Neutrophil (primary cell): ENCODE data around the gene ITPKC.
A peak's percentile ranks its signal among the peaks of the same experiment; 100 is the strongest.

Experiments used
- H3K27ac ChIP-seq: fragments of 200-600 bp; sonication (generic); 2 replicates; pipeline ENCODE4 v1.5.1; 2016; ENCODE audit warnings: mild to moderate bottlenecking, moderate library complexity
- H3K27me3 ChIP-seq: fragments of 200-600 bp; sonication (generic); 2 replicates; pipeline ENCODE4 v1.6.0; 2016; ENCODE audit warnings: mild to moderate bottlenecking
- H3K36me3 ChIP-seq: fragments of 200-600 bp; sonication (generic); 2 replicates; pipeline ENCODE4 v1.5.1; 2017
- H3K4me1 ChIP-seq, 2 experiments: fragments of 200-600 bp in 1 of 2; sonication (generic) in 1 of 2; 1 replicate in 1 of 2; 2 replicates in 1 of 2; pipeline versions ENCODE4 v1.5.1 to v1.6.1; 2013 to 2016; ENCODE audit warnings: low read depth in 1 of 2, low read length in 1 of 2, mild to moderate bottlenecking in 1 of 2, moderate library complexity in 1 of 2; ENCODE audit not compliant: control insufficient read depth in 1 of 2, insufficient read depth in 1 of 2
- H3K4me3 ChIP-seq, 2 experiments: fragments of 200-600 bp in 1 of 2; sonication (generic) in 1 of 2; 1 replicate in 1 of 2; 2 replicates in 1 of 2; pipeline ENCODE4 v1.5.1; 2013 to 2016; ENCODE audit warnings: low read depth in 1 of 2, low read length in 1 of 2, mild to moderate bottlenecking in 1 of 2, moderate library complexity in 1 of 2
- H3K9me3 ChIP-seq: fragments of 200-600 bp; sonication (generic); 2 replicates; pipeline ENCODE4 v1.5.1; 2016
- TF ChIP-seq, protein P1 (sequence below): fragments of 200-600 bp; sonication (generic); IDR thresholded peaks from 2 replicates; pipeline ENCODE4 v1.5.1; 2016; ENCODE audit warnings: antibody characterized with exemption

The ITPKC gene

DNA sequence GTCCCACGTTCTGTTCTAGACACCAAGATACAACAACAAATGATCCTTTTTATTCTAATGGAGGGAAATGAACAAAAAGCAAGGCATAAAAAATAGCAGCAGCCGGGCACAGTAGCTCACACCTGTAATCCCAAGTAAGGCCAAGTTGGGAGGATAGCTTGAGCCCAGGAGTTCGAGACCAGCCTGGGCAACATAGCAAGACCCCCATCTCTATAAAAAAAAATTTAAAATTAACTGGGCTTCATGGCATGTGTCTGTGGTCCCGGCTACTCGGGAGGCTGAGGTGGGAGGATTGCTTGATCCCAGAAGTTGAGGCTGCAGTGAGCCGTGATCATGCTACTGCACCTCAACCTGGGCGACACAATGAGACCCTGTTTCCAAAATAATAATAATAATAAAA is 59.5 kb downstream of the ITPKC start:
- Histone ChIP-seq H3K4me1 (peaks cover 17 to 26% of the 10 kb centered on the region in 2 experiments), H3K27ac (peak overlapping the region; percentile 95), H3K4me3 (no peak overlapping the region), H3K27me3 (no peaks in the 10 kb centered on the region), H3K9me3 (no peaks in the 10 kb centered on the region), H3K36me3 (peaks cover 6% of the 10 kb centered on the region)
- TF ChIP-seq, protein P1, sequence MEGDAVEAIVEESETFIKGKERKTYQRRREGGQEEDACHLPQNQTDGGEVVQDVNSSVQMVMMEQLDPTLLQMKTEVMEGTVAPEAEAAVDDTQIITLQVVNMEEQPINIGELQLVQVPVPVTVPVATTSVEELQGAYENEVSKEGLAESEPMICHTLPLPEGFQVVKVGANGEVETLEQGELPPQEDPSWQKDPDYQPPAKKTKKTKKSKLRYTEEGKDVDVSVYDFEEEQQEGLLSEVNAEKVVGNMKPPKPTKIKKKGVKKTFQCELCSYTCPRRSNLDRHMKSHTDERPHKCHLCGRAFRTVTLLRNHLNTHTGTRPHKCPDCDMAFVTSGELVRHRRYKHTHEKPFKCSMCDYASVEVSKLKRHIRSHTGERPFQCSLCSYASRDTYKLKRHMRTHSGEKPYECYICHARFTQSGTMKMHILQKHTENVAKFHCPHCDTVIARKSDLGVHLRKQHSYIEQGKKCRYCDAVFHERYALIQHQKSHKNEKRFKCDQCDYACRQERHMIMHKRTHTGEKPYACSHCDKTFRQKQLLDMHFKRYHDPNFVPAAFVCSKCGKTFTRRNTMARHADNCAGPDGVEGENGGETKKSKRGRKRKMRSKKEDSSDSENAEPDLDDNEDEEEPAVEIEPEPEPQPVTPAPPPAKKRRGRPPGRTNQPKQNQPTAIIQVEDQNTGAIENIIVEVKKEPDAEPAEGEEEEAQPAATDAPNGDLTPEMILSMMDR: no peak

DNA sequence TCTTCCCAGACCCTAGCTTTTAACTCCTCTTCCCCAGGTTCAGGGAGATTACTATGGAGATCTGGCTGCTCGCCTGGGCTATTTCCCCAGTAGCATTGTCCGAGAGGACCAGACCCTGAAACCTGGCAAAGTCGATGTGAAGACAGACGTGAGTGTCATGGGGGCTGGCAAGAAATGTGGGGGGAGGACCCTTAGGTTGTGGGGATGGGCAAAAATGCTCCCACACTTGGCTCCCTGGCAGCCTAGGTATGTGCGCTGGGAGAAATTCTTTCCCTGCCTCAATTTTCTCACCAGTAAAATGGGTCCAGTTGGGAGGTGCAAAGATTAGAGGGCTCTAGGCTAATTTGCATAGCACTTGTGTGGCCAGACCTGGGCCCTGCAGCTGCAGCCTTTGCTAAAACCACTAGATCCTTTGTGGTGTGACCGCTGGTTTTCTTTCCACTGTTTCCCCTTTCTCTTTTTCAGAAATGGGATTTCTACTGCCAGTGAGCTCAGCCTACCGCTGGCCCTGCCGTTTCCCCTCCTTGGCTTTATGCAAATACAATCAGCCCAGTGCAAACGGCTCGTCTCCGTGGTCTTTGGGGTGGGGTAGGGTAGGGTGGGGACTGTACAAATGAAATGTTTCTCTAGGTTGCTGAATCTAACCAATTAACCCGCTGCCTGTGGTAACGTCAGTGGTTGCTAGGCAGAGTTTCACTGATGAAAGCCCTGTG is 60.2 kb downstream of the ITPKC start:
- Histone ChIP-seq H3K4me1 (peaks cover 17 to 26% of the 10 kb centered on the region in 2 experiments), H3K27ac (peak overlapping the region; percentile 95), H3K4me3 (peak overlapping the region; percentile 91 to 95), H3K27me3 (no peaks in the 10 kb centered on the region), H3K9me3 (no peaks in the 10 kb centered on the region), H3K36me3 (peaks cover 12% of the 10 kb centered on the region)
- TF ChIP-seq, protein P1: peak; percentile 76

DNA sequence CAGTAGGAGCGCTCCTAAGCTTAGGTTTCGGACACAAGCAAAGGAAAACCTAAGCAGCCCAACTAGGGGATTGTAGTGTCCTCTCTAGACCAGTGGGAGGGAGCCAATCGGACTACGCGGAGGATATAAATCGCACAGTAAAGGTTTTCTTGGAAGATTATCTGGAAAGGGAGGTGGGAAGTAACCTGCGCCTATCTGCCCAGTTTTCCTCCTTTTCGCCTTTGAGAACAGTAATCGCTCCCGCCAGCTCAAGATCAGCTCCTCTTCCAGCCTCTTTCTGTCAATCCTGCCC is 60.7 kb downstream of the ITPKC start:
- TF ChIP-seq, protein P1: no peak
- no peaks in the 10 kb centered on the region for H3K27me3 ChIP-seq
- H3K4me3 ChIP-seq: peak overlapping the region; percentile 91 to 95
- peaks cover 17% of the 10 kb centered on the region for H3K36me3 ChIP-seq
- H3K4me1 ChIP-seq: peaks cover 17 to 26% of the 10 kb centered on the region in 2 experiments
- no peaks in the 10 kb centered on the region for H3K9me3 ChIP-seq
- H3K27ac ChIP-seq: peak overlapping the region; percentile 95

DNA sequence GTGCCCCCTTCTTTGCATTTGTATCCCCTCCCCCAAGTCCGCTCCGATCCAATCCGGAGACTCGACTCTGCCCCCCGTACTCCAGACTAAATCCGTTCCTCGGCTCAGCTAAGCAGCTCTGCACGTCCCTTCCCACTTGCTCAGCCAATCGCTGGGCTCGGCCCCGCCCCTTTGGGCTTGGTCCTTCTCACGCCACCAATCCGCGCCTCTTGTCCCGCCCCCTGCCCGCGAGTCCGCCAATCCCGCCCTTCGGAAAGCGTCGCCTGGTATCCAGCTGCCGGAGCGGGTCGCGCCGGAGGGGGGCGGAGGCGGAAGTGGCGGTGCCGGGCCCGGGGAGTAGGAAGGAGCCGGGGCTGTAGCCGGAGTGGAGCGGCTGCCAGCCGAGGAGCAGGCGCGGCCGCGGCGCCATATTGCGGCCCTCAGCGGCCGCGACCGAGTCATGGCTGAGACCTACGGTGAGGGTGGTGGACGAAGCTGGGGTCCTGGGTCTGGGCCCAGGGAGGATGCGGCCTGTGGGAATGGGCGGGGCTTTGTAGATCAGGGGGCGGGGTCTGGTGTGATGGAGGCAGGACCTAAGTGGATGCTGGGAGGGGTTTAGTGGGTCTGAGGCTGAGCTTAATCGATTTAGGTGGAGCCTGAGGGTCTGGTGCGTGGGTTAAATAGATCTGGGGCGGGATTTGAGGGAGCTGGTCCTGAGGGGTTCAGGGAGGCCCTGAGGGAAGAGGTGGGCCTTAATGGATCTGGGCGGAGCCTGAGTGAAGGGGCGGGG is 61.2 kb downstream of the ITPKC start, which contains the start of gene RAB4B:
Gene RAB4B, plus strand, starts transcription at position 311 of the 769 bp plus-strand sequence. Its CDS starts 129 bp downstream, at position 440.
- TF ChIP-seq, protein P1: peak; percentile 65
- H3K9me3 ChIP-seq: no peaks in the 10 kb centered on the region
- no peaks in the 10 kb centered on the region for H3K27me3 ChIP-seq
- peaks cover 19% of the 10 kb centered on the region for H3K36me3 ChIP-seq
- H3K27ac ChIP-seq: peak within 1 kb of the TSS; percentile 95
- H3K4me1 ChIP-seq: peaks cover 17 to 26% of the 10 kb centered on the region in 2 experiments
- H3K4me3 ChIP-seq: peak within 1 kb of the TSS; percentile 91 to 95

DNA sequence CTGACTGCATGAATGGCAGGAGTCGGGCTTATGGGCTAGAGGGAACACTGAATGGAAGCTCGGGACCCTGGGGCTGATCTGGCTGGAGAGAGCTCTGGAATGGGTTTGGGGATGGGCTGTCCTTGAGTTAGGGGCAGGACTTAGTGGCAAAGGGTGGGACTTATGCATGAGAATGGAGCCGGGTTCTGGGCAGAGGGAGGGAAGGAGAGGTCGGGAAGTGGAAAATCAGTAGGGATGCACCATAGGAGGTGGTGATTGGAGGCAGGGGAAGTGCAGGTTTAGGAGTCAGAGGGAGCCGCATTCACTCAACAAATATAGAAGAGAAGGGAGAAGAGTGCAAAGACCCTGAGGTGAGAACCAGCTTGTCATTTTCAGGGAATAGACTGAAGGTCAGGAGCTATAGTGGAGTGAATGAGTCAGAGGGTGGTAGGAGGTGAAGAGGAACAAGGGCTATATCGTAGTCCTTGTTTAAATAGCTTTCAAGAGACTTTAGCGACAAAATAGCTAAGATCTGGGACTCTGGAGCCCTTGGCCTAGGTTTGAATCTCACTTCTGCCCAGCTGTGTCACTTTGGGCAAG is 61.9 kb downstream of the ITPKC start:
- Histone ChIP-seq H3K36me3 (peaks cover 23% of the 10 kb centered on the region), H3K4me1 (peaks cover 17 to 26% of the 10 kb centered on the region in 2 experiments), H3K9me3 (no peaks in the 10 kb centered on the region), H3K27ac (peak overlapping the region; percentile 95), H3K27me3 (no peaks in the 10 kb centered on the region), H3K4me3 (peak overlapping the region; percentile 91 to 95)
- TF ChIP-seq, protein P1: no peak
